SKM-1 (cell line): ENCODE results near the gene PDHA1.

Source experiments
- DNase-seq: peaks from one replicate; lab custom pipeline; 2025; ENCODE audit not compliant: unreplicated experiment; lab: John Stamatoyannopoulos, UW

PDHA1 gene

DNA sequence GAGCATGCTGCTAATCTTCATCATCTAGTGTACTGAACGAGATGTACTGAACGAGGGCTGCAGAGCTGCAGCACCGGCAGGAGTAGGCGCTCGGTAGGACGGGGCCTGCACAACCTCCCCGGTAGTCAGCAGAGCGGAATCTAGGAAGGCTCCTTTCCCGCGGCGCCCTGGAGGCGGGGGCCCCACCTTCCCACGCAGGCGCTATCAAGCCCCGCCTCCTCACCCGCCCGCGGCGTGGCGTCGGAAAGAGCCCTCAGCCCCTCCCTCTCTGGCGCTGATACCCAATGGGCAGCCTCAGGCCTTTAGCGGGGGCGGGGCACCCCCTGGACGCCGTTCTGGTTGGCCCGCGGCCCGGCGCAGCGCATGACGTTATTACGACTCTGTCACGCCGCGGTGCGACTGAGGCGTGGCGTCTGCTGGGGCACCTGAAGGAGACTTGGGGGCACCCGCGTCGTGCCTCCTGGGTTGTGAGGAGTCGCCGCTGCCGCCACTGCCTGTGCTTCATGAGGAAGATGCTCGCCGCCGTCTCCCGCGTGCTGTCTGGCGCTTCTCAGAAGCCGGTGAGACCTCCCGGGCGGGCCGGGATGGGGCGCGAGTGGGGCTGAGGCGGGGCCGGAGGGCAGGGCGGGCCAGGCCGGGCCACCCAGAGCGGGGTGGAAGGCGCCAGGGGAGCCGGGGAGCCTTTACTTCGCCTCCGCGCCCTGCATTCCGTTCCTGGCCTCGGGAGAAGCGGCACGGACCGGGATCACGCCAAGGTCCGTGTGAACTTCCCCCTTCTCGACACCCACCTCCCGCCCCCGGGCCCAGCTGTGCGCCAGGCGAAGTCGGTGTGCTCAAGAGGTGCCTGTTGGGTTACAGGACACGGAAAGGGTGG, at the start of gene PDHA1:
Gene PDHA1, plus strand, starts transcription at position 393 of the 874 bp plus-strand sequence. Its CDS starts 111 bp downstream, at position 504.
- peak; percentile 74 for DNase-seq

DNA sequence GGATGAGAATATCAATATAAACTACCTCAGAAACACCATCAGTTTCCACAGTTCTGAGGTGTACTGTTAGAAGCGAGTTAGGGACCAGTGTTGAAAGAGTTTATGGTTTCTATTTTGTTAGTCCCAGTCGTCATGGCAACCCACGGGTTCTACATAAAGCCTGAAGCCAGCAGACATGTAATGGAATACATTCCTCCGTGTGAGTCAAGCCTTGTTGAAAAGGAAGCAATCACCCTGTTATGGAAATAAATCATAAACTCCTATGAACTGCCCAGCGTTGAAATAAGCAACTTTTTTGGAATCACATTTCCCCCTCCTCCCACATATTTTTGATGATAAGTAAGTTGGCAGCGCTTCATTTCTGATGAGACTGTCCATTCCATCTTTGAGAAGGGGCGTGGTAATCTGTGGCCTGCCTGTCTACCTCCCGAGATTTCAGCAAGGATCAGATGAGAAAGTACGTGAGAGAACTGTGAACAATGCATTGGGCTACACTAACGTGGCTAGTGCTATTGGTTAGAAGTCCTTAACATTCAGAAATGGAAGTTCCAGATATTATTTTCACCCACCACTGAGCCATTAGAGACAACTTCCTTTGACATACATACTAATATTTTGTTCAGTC, 40.4 kb upstream of the PDHA1 start:
- DNase-seq = no peak

DNA sequence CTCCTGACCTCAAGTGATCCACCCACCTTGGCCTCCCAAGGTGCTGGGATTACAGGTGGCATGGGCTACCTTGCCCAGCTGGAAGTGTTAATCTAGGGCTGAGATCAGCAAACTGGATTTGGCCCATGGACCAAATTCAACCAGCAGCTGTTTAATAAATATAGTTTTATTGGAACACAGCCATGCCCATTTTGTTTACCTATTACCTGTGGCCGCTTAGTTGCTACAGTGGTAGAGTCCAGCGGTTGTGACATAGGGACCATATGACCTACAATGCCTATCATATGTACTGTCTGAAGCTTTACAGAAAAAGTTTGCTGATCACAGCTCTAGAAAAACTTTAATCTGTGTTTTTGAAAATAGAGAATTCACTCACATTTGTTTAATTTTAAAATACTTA, 17.2 kb upstream of the PDHA1 start:
- DNase-seq = no peak

DNA sequence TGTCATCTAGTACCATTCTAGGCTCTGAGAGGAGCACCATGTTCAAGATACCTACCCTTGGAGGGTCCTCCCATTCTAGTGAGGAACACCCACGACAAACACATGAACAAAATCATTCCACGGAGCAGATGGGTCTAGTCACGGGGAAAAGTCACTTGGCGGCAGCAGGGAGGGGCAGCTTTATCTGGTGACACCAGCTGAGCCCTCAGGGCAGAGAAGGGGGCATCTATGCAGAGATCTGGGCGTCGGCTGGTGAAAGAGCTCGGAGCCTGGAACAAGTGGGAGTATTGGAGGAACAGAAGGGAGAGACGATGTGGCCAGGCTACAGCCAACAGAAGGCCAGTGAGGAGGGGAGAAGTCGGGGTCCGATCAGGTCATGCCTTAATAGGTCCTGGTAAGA, 11.9 kb upstream of the PDHA1 start:
- no peak for DNase-seq

DNA sequence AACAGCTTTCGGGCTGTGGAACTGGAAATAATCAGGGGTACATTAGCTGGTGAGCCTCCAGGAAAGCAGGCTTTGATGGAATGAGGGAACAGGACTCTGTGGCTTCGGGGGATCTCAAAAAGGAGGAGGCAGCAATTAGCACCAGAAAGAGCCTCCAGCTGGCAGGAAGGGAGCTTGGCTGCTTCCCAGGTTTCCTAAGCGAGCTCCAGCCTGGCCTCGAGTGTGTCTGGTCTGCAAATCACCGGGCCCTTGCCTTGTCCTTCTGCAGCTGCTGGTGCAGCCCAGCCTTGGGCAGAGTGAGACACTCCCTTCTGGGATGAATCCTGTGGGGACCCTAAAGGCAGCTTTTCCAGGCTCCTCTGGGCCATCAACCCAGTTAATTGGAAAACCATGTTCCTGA, 10.7 kb upstream of the PDHA1 start:
- no peak for DNase-seq

DNA sequence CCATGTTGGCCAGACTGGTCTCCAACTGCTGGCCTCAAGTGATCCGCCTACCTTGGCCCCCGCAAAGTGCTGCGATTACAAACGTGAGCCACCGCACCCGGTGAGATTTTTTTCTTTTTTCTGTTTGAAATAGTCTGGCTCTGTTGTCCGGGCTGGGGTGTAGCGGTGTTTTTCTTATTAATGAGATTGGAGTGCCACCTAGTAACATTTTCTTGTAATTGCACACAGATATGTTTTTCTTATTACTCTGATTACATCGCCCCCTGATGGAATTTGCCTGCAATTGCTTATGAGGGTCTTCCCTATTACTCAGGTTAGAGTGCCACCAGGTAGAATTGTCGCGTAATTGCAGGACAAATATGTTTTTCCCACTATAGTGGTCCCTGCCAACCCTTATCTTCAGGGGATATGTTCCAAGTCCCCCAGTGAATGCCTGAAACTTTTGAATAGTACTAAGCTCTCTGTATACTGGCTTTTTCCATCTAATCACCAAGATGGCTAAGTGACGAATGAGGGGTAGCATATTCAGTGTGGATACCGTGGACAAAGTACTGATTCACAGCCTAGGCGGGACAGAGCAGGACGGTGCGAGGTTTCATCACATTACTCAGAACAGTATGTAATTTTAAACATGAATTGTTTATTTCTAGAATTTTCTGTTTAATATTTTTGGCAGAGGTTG, 8.6 kb upstream of the PDHA1 start:
- peak; percentile 50 for DNase-seq

DNA sequence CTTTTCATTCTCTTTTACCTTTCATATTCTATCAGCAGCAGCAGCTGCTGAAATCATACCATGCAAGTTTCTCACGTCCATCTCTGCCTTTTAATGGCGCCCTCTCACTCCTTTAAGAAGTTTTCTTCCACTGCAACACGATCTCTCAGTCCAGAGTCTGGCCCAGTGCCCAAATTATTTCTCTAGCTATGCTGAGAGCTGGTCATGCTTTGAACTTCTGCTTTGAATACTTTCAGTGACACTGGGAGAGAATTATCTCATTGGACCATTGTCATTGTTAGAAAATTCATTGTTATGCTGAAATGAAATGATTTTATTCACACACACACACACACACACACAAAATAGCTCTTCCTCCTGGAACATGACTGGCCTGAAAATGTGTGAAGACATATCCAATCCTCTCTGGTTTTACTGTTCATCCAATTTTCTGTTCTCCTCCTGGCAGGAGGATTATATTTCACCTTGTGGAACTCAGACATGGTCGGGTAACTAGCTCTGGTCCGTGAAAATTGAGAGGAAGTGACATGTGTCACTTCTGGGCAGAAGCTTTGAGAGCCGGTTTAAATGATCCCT, 1.3 kb upstream of the PDHA1 start:
- no peak for DNase-seq

DNA sequence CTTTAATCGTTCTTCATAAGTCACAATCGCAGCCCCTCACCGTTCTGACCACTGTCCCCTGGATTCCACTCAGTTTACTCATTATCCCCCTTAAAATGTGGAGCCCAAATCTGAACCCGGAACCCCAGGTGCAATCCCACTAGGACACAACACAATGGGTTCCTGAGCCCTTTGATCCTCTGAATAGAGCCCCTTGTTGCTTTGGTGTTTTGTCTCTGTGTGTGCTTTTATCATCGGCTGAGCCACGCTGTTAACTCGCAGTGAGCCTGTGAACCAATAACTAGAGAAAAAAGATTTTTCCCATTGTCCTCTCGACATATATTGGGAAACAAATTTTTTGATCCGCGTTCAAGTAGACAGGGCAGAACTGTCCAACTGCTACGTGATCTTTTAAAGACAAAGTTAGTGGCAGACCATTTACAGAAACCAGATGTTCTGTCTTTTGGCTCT, 617 bp upstream of the PDHA1 start:
- no peak for DNase-seq

DNA sequence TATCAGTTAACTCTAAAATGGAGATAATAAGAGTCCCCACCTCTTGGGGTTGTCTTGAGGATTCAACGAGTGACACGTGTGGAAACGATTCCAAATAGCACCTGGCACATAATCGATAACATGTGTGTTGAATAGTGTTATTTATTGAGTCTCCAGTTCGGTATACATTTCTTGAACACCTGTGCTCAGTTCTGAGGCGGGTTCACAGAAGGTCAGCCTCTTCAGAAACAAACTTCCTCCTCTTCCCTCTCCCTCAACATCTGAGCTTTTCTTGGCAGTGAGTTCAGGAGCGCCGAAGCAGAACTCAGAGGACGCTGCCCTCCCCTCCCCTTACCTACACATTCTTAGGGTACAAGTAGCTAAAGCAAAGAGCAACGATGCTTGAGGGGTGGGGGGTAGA, 934 bp downstream of the PDHA1 start:
- no peak for DNase-seq

DNA sequence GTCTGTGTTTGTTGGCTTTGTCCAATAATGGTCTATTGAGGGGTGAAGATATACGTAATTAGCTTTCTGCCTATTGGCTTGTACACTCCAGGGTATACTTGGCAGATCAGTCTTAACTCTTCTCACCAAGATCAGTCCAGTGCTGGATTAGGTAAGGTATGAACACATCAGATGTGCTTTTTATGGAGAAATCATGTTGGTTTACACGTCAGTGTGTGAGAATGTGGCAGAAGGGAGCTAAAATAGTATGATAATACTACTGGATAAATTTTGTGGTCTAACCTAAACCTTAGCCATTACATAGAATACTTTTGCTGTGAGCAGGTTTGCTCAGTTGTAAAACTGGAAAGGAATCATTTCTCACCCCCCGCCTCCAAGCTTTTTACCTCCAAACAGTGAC, 4.2 kb downstream of the PDHA1 start:
- DNase-seq = no peak

DNA sequence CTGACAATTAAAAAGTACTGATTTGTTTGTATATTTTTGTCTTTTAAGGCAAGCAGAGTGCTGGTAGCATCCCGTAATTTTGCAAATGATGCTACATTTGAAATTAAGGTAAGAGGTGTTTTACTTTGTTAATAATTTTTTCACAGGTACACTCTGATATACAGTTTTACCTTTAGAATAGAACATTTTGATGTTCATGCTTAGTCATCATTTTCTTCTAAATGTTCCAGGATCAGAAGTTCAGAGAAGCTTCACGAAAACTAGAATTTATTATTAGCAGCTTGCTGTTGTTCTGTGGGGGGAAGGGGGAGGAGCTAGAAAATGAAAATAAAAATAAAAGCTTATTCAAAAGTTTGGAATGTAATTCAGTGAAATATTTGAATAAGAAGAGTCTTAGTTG, 5.5 kb downstream of the PDHA1 start:
- DNase-seq = no peak

DNA sequence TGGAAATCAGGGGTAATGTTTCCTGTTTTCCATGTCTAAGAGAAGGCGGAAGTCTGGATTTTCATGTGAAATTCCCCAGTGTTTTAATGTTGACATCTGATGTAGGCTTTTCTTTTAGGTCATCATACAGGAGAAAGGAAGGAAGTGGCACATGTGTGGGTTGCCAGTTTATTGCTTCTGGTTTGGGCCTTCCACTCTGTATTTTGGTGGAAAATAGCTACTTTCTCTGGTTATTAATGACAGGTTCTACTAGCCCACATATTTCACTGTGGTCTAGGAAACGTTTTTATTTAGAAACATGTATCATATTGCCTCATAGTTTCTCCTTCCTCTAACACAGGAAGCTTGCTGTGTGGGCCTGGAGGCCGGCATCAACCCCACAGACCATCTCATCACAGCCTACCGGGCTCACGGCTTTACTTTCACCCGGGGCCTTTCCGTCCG, 7.2 kb downstream of the PDHA1 start:
- DNase-seq = peak; percentile 9

DNA sequence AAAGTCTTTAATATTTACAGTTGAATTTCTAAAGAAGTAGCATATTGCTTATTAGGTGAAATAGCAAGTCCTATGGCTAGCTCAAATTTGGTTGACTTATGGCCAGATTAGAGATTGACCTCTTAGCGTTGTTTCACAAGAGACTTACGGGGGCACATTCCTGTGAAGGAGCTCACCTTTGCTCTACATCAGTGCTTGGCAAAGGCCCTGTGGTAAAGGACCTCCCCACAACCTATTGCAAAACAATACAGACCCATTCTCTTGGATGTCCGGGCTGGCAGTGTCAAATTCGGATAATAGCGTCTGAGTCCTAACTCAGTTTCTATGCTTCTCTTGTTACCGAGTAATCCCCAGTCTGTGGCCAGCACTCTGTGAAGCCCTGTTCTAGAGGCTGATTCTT, 10.9 kb downstream of the PDHA1 start:
- DNase-seq = no peak

DNA sequence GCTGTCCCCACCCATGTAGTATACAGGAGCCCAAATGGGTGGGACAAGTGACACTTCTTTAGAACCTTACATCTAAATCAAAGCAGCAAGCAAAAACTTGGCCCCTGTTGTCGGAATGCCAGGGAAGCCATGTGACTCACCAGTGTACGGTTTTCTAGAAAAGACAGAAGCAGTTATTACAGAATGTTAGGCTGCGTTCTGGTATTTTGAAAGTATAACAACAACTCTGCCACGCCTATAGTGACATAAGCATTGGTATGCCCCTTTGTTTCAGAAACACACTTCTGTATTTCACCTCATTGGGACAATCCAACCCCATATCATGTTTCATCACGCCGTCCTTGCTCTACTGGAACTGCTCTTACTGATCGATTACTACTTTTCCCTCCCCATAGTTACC, 14.8 kb downstream of the PDHA1 start:
- no peak for DNase-seq

DNA sequence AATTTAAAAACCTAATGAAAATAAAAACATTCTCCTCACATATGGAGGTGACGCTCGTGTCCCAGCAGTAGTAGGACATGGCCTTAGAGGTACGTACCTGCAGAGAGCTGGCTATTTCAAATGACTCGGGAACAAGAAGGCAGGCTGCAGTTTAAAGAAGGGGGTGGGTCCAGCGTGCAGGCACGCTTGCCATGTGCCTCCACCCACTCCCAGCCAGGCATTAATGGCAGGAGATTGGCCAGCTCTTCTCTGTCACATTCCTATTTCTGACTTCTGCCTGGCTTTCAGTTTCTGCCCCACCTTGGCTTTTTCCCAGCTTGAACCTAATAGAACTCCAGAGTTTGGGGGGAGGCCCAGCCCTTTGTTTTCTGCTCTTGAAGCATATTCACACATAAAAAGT, 17.2 kb downstream of the PDHA1 start:
- no peak for DNase-seq

DNA sequence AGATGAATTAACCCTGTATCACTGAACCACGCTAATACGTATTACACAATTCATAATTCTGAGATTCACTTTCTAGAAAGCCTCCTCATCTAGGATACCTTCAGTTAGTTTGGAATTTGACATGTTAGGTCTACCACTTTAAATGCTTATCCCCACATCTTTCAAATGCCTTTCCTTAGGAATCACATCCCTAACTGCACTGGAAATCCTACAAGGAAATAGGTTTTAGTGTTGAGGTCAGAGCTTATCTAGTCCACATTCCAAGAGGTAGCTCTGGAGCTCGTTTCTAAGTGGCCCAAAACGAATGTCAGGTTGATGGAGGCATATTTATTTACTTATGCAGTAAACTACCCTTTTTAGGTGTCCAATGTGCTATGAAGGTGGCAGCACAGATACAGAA, 18.0 kb downstream of the PDHA1 start:
- DNase-seq = no peak

DNA sequence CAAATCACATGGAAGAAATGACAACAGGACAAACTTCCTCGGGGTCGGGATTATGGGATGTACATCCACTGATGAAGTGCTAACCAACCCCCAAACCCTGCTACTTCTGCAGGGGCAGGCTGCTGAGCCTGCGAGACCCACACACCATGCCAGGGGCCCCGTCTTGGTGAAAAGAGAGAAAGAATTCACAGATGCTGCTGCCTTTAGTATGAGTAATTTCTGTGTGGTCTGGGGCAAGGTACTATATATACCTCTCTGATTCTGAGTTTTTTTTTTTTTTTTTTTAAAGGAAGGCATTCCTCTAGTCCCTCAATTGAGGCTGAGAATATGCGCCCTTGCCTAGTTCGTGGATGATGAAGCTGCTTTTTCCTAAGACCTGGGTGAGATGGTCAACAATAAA, 24.8 kb downstream of the PDHA1 start:
- DNase-seq = no peak

DNA sequence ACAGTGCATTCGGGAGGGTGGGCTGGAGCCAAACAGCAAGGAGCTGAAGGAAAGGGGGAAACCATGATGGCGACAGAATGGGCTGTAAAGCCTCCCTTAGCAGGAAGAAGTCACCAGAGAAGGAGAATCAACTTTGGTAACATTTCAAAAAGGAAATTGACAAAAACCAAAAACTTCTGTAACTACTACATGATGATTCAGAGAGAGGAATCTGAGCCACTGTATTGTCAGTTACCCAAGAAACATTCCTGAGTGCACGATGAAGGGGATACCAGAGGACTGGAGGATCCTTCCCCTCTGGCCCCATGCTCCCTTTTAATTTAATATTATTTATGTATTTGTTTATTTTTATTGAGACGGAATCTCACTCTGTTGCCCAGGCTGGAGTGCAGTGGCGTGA, 26.3 kb downstream of the PDHA1 start:
- no peak for DNase-seq

DNA sequence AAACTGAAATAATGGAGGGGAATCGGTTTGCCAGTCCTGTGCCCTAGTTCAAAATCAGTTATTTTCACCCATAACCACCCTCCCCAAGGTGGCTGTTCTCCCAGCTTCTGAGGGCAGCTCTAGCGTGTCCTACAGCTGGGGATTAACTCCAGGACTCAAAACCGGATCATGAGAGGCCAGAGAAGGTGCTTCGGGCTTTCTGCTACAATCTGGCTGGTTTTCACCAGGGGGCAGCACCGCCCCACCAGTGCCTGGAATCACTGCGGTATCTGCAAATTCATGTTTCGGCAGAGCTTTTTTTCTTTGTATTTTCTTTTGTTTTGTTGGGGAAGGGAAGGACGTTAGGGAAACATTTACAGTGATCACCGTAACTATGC, 28.4 kb downstream of the PDHA1 start:
- no peak for DNase-seq

DNA sequence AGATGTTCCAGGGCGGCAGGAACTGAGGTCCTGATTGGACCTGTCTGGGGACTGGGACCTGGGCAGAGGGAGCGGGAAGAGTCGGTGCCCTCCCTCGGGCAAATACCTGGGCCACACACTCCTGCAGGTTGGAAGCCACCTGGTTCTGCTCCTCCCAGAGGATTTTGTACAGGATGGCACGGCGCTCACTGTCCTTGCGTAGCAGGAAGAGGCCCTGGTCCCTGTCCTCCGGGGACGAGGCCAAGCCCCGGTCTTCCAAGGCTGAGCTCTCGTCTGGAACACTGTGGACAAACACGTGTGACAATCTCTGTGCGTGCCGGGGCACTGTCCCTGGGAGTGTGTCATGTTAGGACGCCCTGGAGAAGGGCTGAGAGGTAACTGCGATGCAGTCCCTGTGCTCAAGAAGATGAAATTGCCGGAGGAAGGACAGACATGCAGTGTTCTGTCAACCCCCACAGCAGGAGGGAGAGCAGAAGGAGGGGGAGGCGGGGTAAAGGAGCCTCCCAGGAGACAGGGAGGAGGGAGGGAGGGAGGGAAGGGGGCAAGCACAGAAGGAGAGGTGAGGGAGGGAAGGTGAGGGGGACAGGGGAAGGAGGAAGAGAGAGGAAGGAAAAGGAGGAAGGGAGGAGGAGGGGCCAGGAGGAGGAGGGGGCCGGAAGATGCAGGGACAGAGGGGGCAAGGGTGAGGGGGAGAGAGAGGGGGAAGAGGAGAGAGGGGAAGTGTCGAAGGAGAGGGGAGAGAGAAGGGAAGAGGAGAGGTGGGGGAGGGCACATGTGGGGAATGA, 29.0 kb downstream of the PDHA1 start:
- DNase-seq = no peak

DNA sequence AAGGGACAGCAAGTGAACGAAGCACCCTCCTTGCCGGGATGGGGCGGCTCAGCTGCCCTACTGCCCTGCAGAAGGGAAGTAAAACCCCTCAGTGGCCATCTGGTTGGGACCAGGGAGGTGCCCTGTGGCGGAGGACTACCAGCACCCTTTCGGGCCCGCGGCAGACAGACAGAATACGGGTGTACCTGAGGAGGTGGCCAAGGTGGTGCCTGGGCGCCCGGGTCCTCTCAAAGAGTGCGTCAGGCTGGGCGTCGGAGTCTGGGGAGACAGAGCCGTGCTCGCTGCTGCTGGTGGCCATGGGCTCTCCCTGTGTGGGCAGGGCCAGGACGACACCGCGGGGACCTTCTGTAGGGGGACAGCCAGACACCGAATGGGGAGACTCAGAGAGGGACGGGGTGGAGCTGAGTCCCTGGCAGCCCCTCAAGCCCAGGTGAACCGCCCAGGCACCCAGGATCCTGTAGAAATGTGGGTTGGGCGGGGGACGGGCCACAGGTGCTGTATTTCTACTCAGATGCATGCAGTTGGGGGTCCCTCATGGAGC, 29.7 kb downstream of the PDHA1 start:
- no peak for DNase-seq
